HEK293 (cell line): Measurements from ENCODE around the gene OR8K3.

Source experiments
- CTCF ChIA-PET: fragments of 350-600 bp; formaldehyde crosslinking; extraction: SDS; loops from one replicate; lab custom pipeline; 2021; ENCODE audit warnings: antibody characterized with exemption; lab: Yijun Ruan, JAX
- POLR2A ChIA-PET: fragments of 300-600 bp; formaldehyde crosslinking; extraction: SDS; loops from one replicate; lab custom pipeline; 2020; ENCODE audit warnings: antibody characterized with exemption, inconsistent platforms; lab: Yijun Ruan, JAX
- H3K27ac ChIP-seq: fragments of 200-500 bp; sonication (Bioruptor generic); 2 replicates; pipeline ENCODE4 v1.5.1; 2014; ENCODE audit warnings: low read depth, low read length, control low read depth, inconsistent platforms; ENCODE audit errors: extremely low read depth
- H3K36me3 ChIP-seq, 2 experiments: fragments of 200-500 bp in 1 of 2; sonication (Bioruptor generic) in 1 of 2; 1 replicate in 1 of 2; 2 replicates in 1 of 2; pipeline ENCODE4 v1.5.1; 2014 to 2017; ENCODE audit warnings: inconsistent platforms in 2 of 2, low read length in 2 of 2; ENCODE audit not compliant: control insufficient read depth in 2 of 2, insufficient read depth in 1 of 2
- H3K4me1 ChIP-seq: fragments of 200-500 bp; sonication (Bioruptor generic); 2 replicates; pipeline ENCODE4 v1.5.1; 2014; ENCODE audit warnings: mild to moderate bottlenecking, low read length, inconsistent platforms; ENCODE audit not compliant: control insufficient read depth, insufficient read depth
- H3K4me3 ChIP-seq: 2 replicates; pipeline ENCODE4 v1.5.1; 2011; ENCODE audit warnings: low read depth, mild to moderate bottlenecking, control low read depth, low read length, moderate library complexity
- H3K9me3 ChIP-seq: fragments of 200-500 bp; sonication (Bioruptor generic); 2 replicates; pipeline ENCODE4 v1.5.1; 2014; ENCODE audit warnings: low read depth, low read length, inconsistent platforms; ENCODE audit not compliant: control insufficient read depth, insufficient read depth
- BCL11B ChIP-seq: fragments of 450-650 bp; formaldehyde crosslinking; IDR thresholded peaks from 2 replicates; pipeline ENCODE4 v1.5.1; 2016; ENCODE audit warnings: low read depth, missing biosample characterization, missing genetic modification characterization
- KLF10 ChIP-seq: fragments of 450-650 bp; IDR thresholded peaks from 2 replicates; pipeline ENCODE4 v1.5.1; 2018; ENCODE audit warnings: missing biosample characterization, mild to moderate bottlenecking, missing genetic modification characterization
- KLF8 ChIP-seq: fragments of 450-650 bp; formaldehyde crosslinking; IDR thresholded peaks from 2 replicates; pipeline ENCODE4 v1.5.1; 2016; ENCODE audit warnings: missing biosample characterization, missing genetic modification characterization
- SP3 ChIP-seq: fragments of 450-650 bp; formaldehyde crosslinking; IDR thresholded peaks from 2 replicates; pipeline ENCODE4 v1.5.1; 2016; ENCODE audit warnings: missing biosample characterization, missing genetic modification characterization
- ZBTB26 ChIP-seq: fragments of 450-650 bp; formaldehyde crosslinking; optimal IDR thresholded peaks from 2 replicates; pipeline ENCODE3; 2016; ENCODE audit warnings: missing biosample characterization, mild to moderate bottlenecking, missing genetic modification characterization
- ZFP69B ChIP-seq: fragments of 450-650 bp; formaldehyde crosslinking; IDR thresholded peaks from 2 replicates; pipeline ENCODE4 v1.5.1; 2016; ENCODE audit warnings: missing biosample characterization, missing genetic modification characterization
- ZIC2 ChIP-seq: fragments of 450-650 bp; formaldehyde crosslinking; IDR thresholded peaks from 2 replicates; pipeline ENCODE4 v1.5.1; 2016; ENCODE audit warnings: missing biosample characterization, missing genetic modification characterization
- ZNF121 ChIP-seq: fragments of 450-650 bp; formaldehyde crosslinking; IDR thresholded peaks from 2 replicates; pipeline ENCODE4 v1.5.1; 2016; ENCODE audit warnings: missing biosample characterization, missing genetic modification characterization
- ZNF138 ChIP-seq: fragments of 450-650 bp; formaldehyde crosslinking; IDR thresholded peaks from 2 replicates; pipeline ENCODE4 v1.5.1; 2016; ENCODE audit warnings: missing biosample characterization, missing genetic modification characterization, borderline replicate concordance
- ZNF146 ChIP-seq: fragments of 450-650 bp; formaldehyde crosslinking; IDR thresholded peaks from 2 replicates; pipeline ENCODE4 v1.5.1; 2016; ENCODE audit warnings: missing biosample characterization, missing genetic modification characterization
- ZNF214 ChIP-seq: fragments of 450-650 bp; formaldehyde crosslinking; IDR thresholded peaks from 2 replicates; pipeline ENCODE4 v1.5.1; 2017; ENCODE audit warnings: missing biosample characterization, mild to moderate bottlenecking, missing genetic modification characterization, borderline replicate concordance
- ZNF391 ChIP-seq: fragments of 450-650 bp; formaldehyde crosslinking; IDR thresholded peaks from 2 replicates; pipeline ENCODE4 v1.5.1; 2016; ENCODE audit warnings: low read depth, missing biosample characterization, missing genetic modification characterization, borderline replicate concordance
- ZNF404 ChIP-seq: fragments of 450-650 bp; formaldehyde crosslinking; IDR thresholded peaks from 2 replicates; pipeline ENCODE4 v1.5.1; 2017; ENCODE audit warnings: missing biosample characterization, missing genetic modification characterization
- ZNF416 ChIP-seq: fragments of 450-650 bp; formaldehyde crosslinking; IDR thresholded peaks from 2 replicates; pipeline ENCODE4 v1.5.1; 2016; ENCODE audit warnings: missing biosample characterization, missing genetic modification characterization
- ZNF433 ChIP-seq: fragments of 450-650 bp; formaldehyde crosslinking; IDR thresholded peaks from 2 replicates; pipeline ENCODE4 v1.5.1; 2016; ENCODE audit warnings: missing biosample characterization, missing genetic modification characterization, low read depth
- ZNF529 ChIP-seq: fragments of 450-650 bp; formaldehyde crosslinking; IDR thresholded peaks from 2 replicates; pipeline ENCODE4 v1.5.1; 2017; ENCODE audit warnings: missing genetic modification characterization, missing biosample characterization; ENCODE audit not compliant: insufficient replicate concordance
- ZNF544 ChIP-seq: fragments of 450-650 bp; formaldehyde crosslinking; IDR thresholded peaks from 2 replicates; pipeline ENCODE4 v1.5.0; 2017; ENCODE audit warnings: missing biosample characterization, missing genetic modification characterization
- ZNF670 ChIP-seq: fragments of 450-650 bp; formaldehyde crosslinking; IDR thresholded peaks from 2 replicates; pipeline ENCODE4 v1.5.1; 2016; ENCODE audit warnings: missing biosample characterization, missing genetic modification characterization, low read depth
- ZNF747 ChIP-seq: fragments of 450-650 bp; formaldehyde crosslinking; IDR thresholded peaks from 2 replicates; pipeline ENCODE4 v1.5.1; 2016; ENCODE audit warnings: missing biosample characterization, missing genetic modification characterization
- ZNF76 ChIP-seq: fragments of 450-650 bp; formaldehyde crosslinking; IDR thresholded peaks from 2 replicates; pipeline ENCODE4; 2016; ENCODE audit warnings: low read depth, missing biosample characterization, missing genetic modification characterization, borderline replicate concordance
- ZNF792 ChIP-seq: fragments of 450-650 bp; formaldehyde crosslinking; IDR thresholded peaks from 2 replicates; pipeline ENCODE4 v1.5.1; 2016; ENCODE audit warnings: missing biosample characterization, missing genetic modification characterization
- ZNF837 ChIP-seq: fragments of 450-650 bp; formaldehyde crosslinking; IDR thresholded peaks from 2 replicates; pipeline ENCODE4 v1.5.1; 2016; ENCODE audit warnings: missing biosample characterization, missing genetic modification characterization
- ZXDB ChIP-seq: fragments of 450-650 bp; formaldehyde crosslinking; IDR thresholded peaks from 2 replicates; pipeline ENCODE4 v1.5.1; 2016; ENCODE audit warnings: missing biosample characterization, missing genetic modification characterization
- TF ChIP-seq, protein P1 (sequence below): fragments of 450-650 bp; formaldehyde crosslinking; IDR thresholded peaks from 2 replicates; pipeline ENCODE4 v1.5.1; 2016; ENCODE audit warnings: missing biosample characterization, missing genetic modification characterization

OR8K3 gene

GRCh38 chr11:56345739-56346138 lies 30.8 kb downstream of the OR8K3 start, which contains the start of gene OR8K1:
Gene OR8K1, plus strand, starts transcription at chr11:56346039. Its CDS starts 0 bp downstream, at chr11:56346039.
- TF ChIP-seq ZNF391 (tag by site-specific recombination) (no peak), ZNF76 (tag by site-specific recombination) (no peak), ZFP69B (tag by site-specific recombination) (no peak), BCL11B (tag by site-specific recombination) (no peak), ZNF146 (tag by site-specific recombination) (no peak), ZNF544 (no peak), ZNF138 (tag by site-specific recombination) (no peak), ZNF792 (tag by site-specific recombination) (no peak), ZIC2 (tag by site-specific recombination) (no peak), SP3 (tag by site-specific recombination) (no peak), ZNF404 (tag by site-specific recombination) (no peak), ZNF416 (tag by site-specific recombination) (no peak), ZNF433 (tag by site-specific recombination) (no peak), ZNF670 (tag by site-specific recombination) (no peak), ZBTB26 (tag by site-specific recombination) (no peak), ZNF529 (no peak), KLF10 (no peak), ZNF214 (tag by site-specific recombination) (no peak)
- TF ChIP-seq, all 188 proteins: peak for 0
- CTCF ChIA-PET: interaction anchor here (1.2 kb wide), 1 partner anchor 9 kb away, joined by 3 read pairs; no protein-coding TSS in a partner anchor

GRCh38 chr11:56353991-56354390 lies 39.0 kb downstream of the OR8K3 start, which contains the start of gene OR8J1:
Gene OR8J1, plus strand, starts transcription at chr11:56354291. Its CDS starts 5,956 bp downstream, at chr11:56360247.
- TF ChIP-seq ZNF837: no peak
- TF ChIP-seq ZXDB (tag by site-specific recombination): no peak
- TF ChIP-seq, protein P1, sequence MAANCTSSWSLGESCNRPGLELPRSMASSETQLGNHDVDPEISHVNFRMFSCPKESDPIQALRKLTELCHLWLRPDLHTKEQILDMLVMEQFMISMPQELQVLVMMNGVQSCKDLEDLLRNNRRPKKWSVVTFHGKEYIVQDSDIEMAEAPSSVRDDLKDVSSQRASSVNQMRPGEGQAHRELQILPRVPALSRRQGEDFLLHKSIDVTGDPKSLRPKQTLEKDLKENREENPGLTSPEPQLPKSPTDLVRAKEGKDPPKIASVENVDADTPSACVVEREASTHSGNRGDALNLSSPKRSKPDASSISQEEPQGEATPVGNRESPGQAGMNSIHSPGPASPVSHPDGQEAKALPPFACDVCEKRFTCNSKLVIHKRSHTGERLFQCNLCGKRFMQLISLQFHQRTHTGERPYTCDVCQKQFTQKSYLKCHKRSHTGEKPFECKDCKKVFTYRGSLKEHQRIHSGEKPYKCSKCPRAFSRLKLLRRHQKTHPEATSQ (tag by site-specific recombination): no peak
- no peak for TF ChIP-seq KLF8 (tag by site-specific recombination)
- TF ChIP-seq ZNF121 (tag by site-specific recombination): no peak
- no peak for TF ChIP-seq ZNF747 (tag by site-specific recombination)
- Histone ChIP-seq H3K4me1 (no peaks in the 10 kb centered on the region), H3K4me3 (no peak within 1 kb of the TSS), H3K36me3 (no peaks in the 10 kb centered on the region), H3K9me3 (no peaks in the 10 kb centered on the region), H3K27ac (no peak within 1 kb of the TSS)
- POLR2A ChIA-PET: no interaction called here
- CTCF ChIA-PET: no interaction called here

More at GRCh38 chr11:56345739-56346138, 30.8 kb downstream of the OR8K3 start, which contains the start of gene OR8K1:
- H3K27ac ChIP-seq: no peak within 1 kb of the TSS
- POLR2A ChIA-PET: no interaction called here
- H3K4me3 ChIP-seq: no peak within 1 kb of the TSS
- H3K36me3 ChIP-seq: no peaks in the 10 kb centered on the region
- H3K4me1 ChIP-seq: no peaks in the 10 kb centered on the region
- no peaks in the 10 kb centered on the region for H3K9me3 ChIP-seq
